MCF 10A (cell line): ENCODE measurements around the gene CRIP1. TPM values are rescaled to one million over a fixed set of nuclear protein-coding genes. Genes with fewer than 3 reads are reported as not detected.

Experiments used
- BruUV-seq: library from RNA; stranded (reverse); fragments of 400-500 nt; replicated peaks from 2 replicates; lab custom pipeline; 2021; lab: Mats Ljungman, UMichigan
- CTCF ChIA-PET: fragments of 300-600 bp; sonication (Branson Sonifier 250); formaldehyde crosslinking; extraction: SDS; loops from one replicate; lab custom pipeline; 2021; ENCODE audit warnings: antibody characterized with exemption, inconsistent platforms; lab: Yijun Ruan, JAX
- POLR2A ChIA-PET: fragments of 300-600, 350-650 bp; sonication (Branson Sonifier 250); formaldehyde crosslinking; extraction: SDS; loops from one replicate; lab custom pipeline; 2020; ENCODE audit warnings: antibody characterized with exemption, inconsistent platforms; lab: Yijun Ruan, JAX
- DNase-seq: peaks from one replicate; pipeline ENCODE4 v3.0.0-alpha.2; 2018; ENCODE audit not compliant: unreplicated experiment
- H3K27ac Mint-ChIP-seq: one replicate; pipeline ENCODE4 v1.8.0; 2022; ENCODE audit warnings: mild to moderate bottlenecking, low read depth, mixed read lengths; ENCODE audit not compliant: unreplicated experiment
- H3K27me3 Mint-ChIP-seq: one replicate; pipeline ENCODE4 v1.8.0; 2022; ENCODE audit warnings: mixed read lengths; ENCODE audit not compliant: insufficient read depth, unreplicated experiment
- H3K36me3 Mint-ChIP-seq: one replicate; pipeline ENCODE4 v1.8.0; 2022; ENCODE audit warnings: mild to moderate bottlenecking, moderate library complexity, mixed read lengths; ENCODE audit not compliant: insufficient read depth, unreplicated experiment
- H3K4me1 Mint-ChIP-seq: one replicate; pipeline ENCODE4 v1.8.0; 2022; ENCODE audit warnings: mixed read lengths; ENCODE audit not compliant: insufficient read depth, unreplicated experiment
- H3K4me3 Mint-ChIP-seq: one replicate; pipeline ENCODE4 v1.8.0; 2022; ENCODE audit warnings: mild to moderate bottlenecking, moderate library complexity, mixed read lengths; ENCODE audit not compliant: unreplicated experiment
- H3K9me3 Mint-ChIP-seq: one replicate; pipeline ENCODE4 v1.8.0; 2022; ENCODE audit warnings: mixed read lengths; ENCODE audit not compliant: unreplicated experiment
- CTCF ChIP-seq: fragments of 200-600 bp; IDR thresholded peaks from one replicate; pipeline ENCODE4 v1.8.0; 2022; ENCODE audit warnings: antibody characterized with exemption, mild to moderate bottlenecking; ENCODE audit not compliant: unreplicated experiment
- intact Hi-C: fragments of 100-400 bp; cut with micrococcal nuclease; formaldehyde crosslinking; loops from 2 replicates; pipeline ENCODE4 v1.14.1; 2022
- total RNA-seq: library from RNA; stranded (reverse); gene quantifications from 2 replicates; pipeline ENCODE4 v1.2.3, GENCODE V29; 2022

CRIP1 gene
- total RNA-seq, 1 experiment from 2014 or later, result not detected

DNA sequence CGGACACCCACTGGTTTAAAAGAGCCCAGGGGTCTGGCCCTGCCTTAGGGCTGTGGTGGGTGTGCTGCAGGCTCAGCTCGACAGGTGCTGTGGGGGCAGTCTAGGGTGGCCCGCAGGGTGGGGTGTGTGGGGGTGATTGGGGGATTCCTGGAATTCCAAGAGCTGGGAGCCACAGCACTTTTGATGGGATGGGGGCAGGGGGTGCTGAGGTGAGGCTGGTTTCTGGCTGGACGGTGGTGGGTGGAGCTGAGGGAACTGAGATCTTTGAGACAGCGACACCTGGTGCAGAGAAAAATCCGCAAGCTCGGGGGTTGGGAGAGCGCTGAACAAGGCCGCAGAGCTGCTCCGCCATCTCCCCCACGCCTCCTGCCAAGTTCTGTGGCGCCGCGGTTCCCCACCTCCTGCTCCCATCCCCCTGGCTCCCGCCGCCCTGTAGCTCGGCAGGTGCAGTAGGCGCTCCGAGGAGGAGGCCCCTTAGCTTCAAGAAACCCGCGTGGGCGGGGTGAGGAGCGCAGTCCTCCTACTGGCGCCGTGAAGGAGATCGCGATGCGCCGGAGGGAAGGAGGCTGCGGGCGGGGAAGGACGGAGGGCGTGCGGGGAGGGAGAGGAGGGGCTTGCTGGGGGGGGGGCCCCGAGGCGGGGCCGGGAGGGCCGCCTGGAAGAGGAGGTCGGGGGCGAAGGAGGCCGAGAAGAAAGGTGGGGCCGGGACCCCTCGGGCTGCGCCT, 3.0 kb downstream of the CRIP1 start:
- TF ChIP-seq CTCF, result peak; percentile 61
- DNase-seq, result peak; percentile 88
- CTCF ChIA-PET, result interaction anchor here (0.5 to 2.5 kb wide), 29 partner anchors 8 to 1736 kb away, joined by 3 to 45 read pairs (median 4); partner anchors contain the start of gene PACS2
- POLR2A ChIA-PET, result interaction anchor here (0.6 to 1.8 kb wide), 11 partner anchors 8 to 398 kb away, joined by 3 to 30 read pairs (median 4); partner anchors contain the start of genes PACS2 and TEX22
- Mint-ChIP-seq H3K4me1 (peaks cover 5% of the 10 kb centered on the region), H3K9me3 (no peaks in the 10 kb centered on the region), H3K27me3 (no peaks in the 10 kb centered on the region), H3K36me3 (peaks cover 7% of the 10 kb centered on the region), H3K4me3 (peak overlapping the region; percentile 78), H3K27ac (peak overlapping the region; percentile 79)
- intact Hi-C loops, result loop anchor here (1.0 to 2.0 kb wide), 4 partner anchors 8 to 118 kb away; no protein-coding TSS in a partner anchor
- no TSS peak for BruUV-seq

DNA sequence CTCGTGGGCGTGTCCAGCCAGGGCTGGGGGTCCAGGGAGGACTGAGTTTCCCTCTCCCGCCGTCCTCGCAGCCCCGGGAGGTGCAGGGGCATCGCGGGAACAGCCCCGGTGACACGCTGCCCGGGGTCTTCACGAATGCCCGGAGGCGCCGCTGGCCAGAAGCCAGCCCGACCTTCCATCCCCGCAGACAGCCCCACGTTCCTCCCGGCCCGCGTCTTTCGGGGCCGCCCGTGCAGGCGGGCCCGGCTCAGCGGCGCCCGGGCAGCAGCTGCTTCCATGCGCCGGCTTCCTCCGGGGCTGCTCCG, 3.5 kb downstream of the CRIP1 start:
- TF ChIP-seq CTCF, result no peak
- intact Hi-C loops, result loop anchor here (1.0 to 2.0 kb wide), 4 partner anchors 9 to 119 kb away; no protein-coding TSS in a partner anchor
- Mint-ChIP-seq H3K36me3 (peaks cover 12% of the 10 kb centered on the region), H3K27ac (peak overlapping the region; percentile 79), H3K4me1 (peaks cover 5% of the 10 kb centered on the region), H3K9me3 (no peaks in the 10 kb centered on the region), H3K4me3 (peak overlapping the region; percentile 78), H3K27me3 (no peaks in the 10 kb centered on the region)
- CTCF ChIA-PET, result interaction anchor here (0.6 to 2.5 kb wide), 23 partner anchors 9 to 392 kb away, joined by 3 to 45 read pairs (median 4); partner anchors contain the start of gene PACS2
- no peak for DNase-seq
- POLR2A ChIA-PET, result interaction anchor here (0.6 to 1.8 kb wide), 10 partner anchors 9 to 401 kb away, joined by 3 to 30 read pairs (median 4); partner anchors contain the start of genes PACS2 and TEX22
- no TSS peak for BruUV-seq

GRCh38 chr14:105490572-105491365, 4.1 kb downstream of the CRIP1 start, which contains the start of gene TEDC1:
TSS of gene TEDC1 (plus strand) at chr14:105491246. CDS start at chr14:105491376, 130 bp downstream.
- POLR2A ChIA-PET, result interaction anchor here (0.7 to 1.8 kb wide), 7 partner anchors 10 to 402 kb away, joined by 3 to 30 read pairs (median 4); partner anchors contain the start of genes PACS2 and TEX22
- peak within 1 kb of the TSS; percentile 78 for H3K4me3 Mint-ChIP-seq
- peak; percentile 83 for TF ChIP-seq CTCF
- CTCF ChIA-PET, result interaction anchor here (0.7 to 2.5 kb wide), 14 partner anchors 9 to 393 kb away, joined by 3 to 45 read pairs (median 5); partner anchors contain the start of gene PACS2
- no peaks in the 10 kb centered on the region for H3K27me3 Mint-ChIP-seq
- H3K36me3 Mint-ChIP-seq, result peaks cover 14% of the 10 kb centered on the region
- peak; percentile 100 for DNase-seq
- BruUV-seq, result TSS peak; percentile 48
- H3K9me3 Mint-ChIP-seq, result no peaks in the 10 kb centered on the region
- H3K4me1 Mint-ChIP-seq, result peaks cover 5% of the 10 kb centered on the region
- peak within 1 kb of the TSS; percentile 88 for H3K27ac Mint-ChIP-seq
- intact Hi-C loops, result loop anchor here (1.0 to 2.0 kb wide), 4 partner anchors 9 to 119 kb away; no protein-coding TSS in a partner anchor
